ENCODE measurements around the gene AGK.

AGK gene

GRCh38 chr7:141551094-141551781, at the start of gene AGK:
AGK (plus strand) TSS chr7:141551410; CDS start chr7:141555467, 4,057 bp downstream.
- Histone ChIP-seq H3K4me3 (peak within 1 kb of the TSS; percentile 81 to 98 (median 96)), H3K27ac (peak within 1 kb of the TSS in 20 of 21 experiments; percentile 53 to 91 (median 81))

- H3K4me3 ChIP-seq = no peak overlapping the region
- no peak overlapping the region for H3K27ac ChIP-seq
Observed at GRCh38 chr7:141501451-141501850, 49.8 kb upstream of the AGK start.

GRCh38 chr7:141511316-141511675, 39.9 kb upstream of the AGK start:
- peak overlapping the region in 1 of 7 experiments; percentile 6 for H3K4me3 ChIP-seq

GRCh38 chr7:141511676-141512396, 39.4 kb upstream of the AGK start:
- no peak overlapping the region for H3K27ac ChIP-seq
- peak overlapping the region in 2 of 7 experiments; percentile 6 to 8 for H3K4me3 ChIP-seq

More at GRCh38 chr7:141511316-141511675, 39.9 kb upstream of the AGK start:
- no peak overlapping the region for H3K27ac ChIP-seq

GRCh38 chr7:141512597-141512996, 38.6 kb upstream of the AGK start:
- H3K27ac ChIP-seq = no peak overlapping the region
- no peak overlapping the region for H3K4me3 ChIP-seq

GRCh38 chr7:141513720-141514119, 37.5 kb upstream of the AGK start:
- no peak overlapping the region for H3K27ac ChIP-seq
- no peak overlapping the region for H3K4me3 ChIP-seq

- H3K4me3 ChIP-seq = no peak overlapping the region
- H3K27ac ChIP-seq = no peak overlapping the region
Observed at GRCh38 chr7:141515941-141516340, 35.3 kb upstream of the AGK start.

- no peak overlapping the region for H3K27ac ChIP-seq
- no peak overlapping the region for H3K4me3 ChIP-seq
Observed at GRCh38 chr7:141519623-141520022, 31.6 kb upstream of the AGK start.

GRCh38 chr7:141522657-141523342, 28.4 kb upstream of the AGK start:
- Histone ChIP-seq H3K27ac (no peak overlapping the region), H3K4me3 (no peak overlapping the region)

GRCh38 chr7:141525973-141526514, 25.2 kb upstream of the AGK start:
- Histone ChIP-seq H3K4me3 (no peak overlapping the region), H3K27ac (no peak overlapping the region)

- Histone ChIP-seq H3K4me3 (no peak overlapping the region), H3K27ac (no peak overlapping the region)
Observed at GRCh38 chr7:141527076-141527475, 24.1 kb upstream of the AGK start.

GRCh38 chr7:141528399-141528798, 22.8 kb upstream of the AGK start:
- Histone ChIP-seq H3K4me3 (no peak overlapping the region), H3K27ac (no peak overlapping the region)

GRCh38 chr7:141533149-141533949, 17.9 kb upstream of the AGK start:
- H3K27ac ChIP-seq = no peak overlapping the region
- no peak overlapping the region for H3K4me3 ChIP-seq

- Histone ChIP-seq H3K27ac (no peak overlapping the region), H3K4me3 (no peak overlapping the region)
Observed at GRCh38 chr7:141534757-141535737, 16.2 kb upstream of the AGK start.

GRCh38 chr7:141537906-141538305, 13.3 kb upstream of the AGK start:
- H3K27ac ChIP-seq = no peak overlapping the region
- H3K4me3 ChIP-seq = no peak overlapping the region

- H3K4me3 ChIP-seq = no peak overlapping the region
Observed at GRCh38 chr7:141541375-141541774, 9.8 kb upstream of the AGK start.

GRCh38 chr7:141544831-141545230, 6.4 kb upstream of the AGK start:
- Histone ChIP-seq H3K27ac (no peak overlapping the region), H3K4me3 (no peak overlapping the region)

More at GRCh38 chr7:141541375-141541774, 9.8 kb upstream of the AGK start:
- H3K27ac ChIP-seq = no peak overlapping the region

- Histone ChIP-seq H3K4me3 (no peak overlapping the region), H3K27ac (no peak overlapping the region)
Observed at GRCh38 chr7:141549582-141549981, 1.6 kb upstream of the AGK start.
